Suprapubic skin (tissue), 4 donors: ENCODE data around the gene RAP1GDS1. TPM values are rescaled to one million over a fixed set of nuclear protein-coding genes. Genes with fewer than 3 reads are reported as not detected.

Experiments used
- DNase-seq, 2 donors: peaks; one replicate each; pipeline ENCODE4 v3.0.0-alpha.2; 2019; ENCODE audit warnings: low spot score in 2 of 2
- H3K27ac ChIP-seq: fragments of 200-600 bp; sonication (generic); one replicate; pipeline ENCODE4 v1.5.1; 2019
- H3K27me3 ChIP-seq: fragments of 200-600 bp; sonication (generic); one replicate; pipeline ENCODE4 v1.5.1; 2019
- H3K36me3 ChIP-seq: fragments of 200-600 bp; sonication (generic); one replicate; pipeline ENCODE4 v1.5.1; 2019
- H3K4me1 ChIP-seq: fragments of 200-600 bp; sonication (generic); one replicate; pipeline ENCODE4 v1.5.1; 2019
- H3K4me3 ChIP-seq: fragments of 200-600 bp; sonication (generic); one replicate; pipeline ENCODE4 v1.5.1; 2019; ENCODE audit warnings: mild to moderate bottlenecking
- H3K9me3 ChIP-seq: fragments of 200-600 bp; sonication (generic); one replicate; pipeline ENCODE4 v1.5.1; 2019
- EP300 ChIP-seq: sonication (generic); formaldehyde crosslinking; IDR thresholded peaks from one replicate; pipeline ENCODE4 v1.6.1; 2017; ENCODE audit warnings: antibody characterized with exemption
- POLR2A ChIP-seq, 2 donors: fragments of 450-650 bp; IDR thresholded peaks; one replicate each; pipeline ENCODE4 v1.6.1; 2017; ENCODE audit warnings: antibody characterized with exemption in 2 of 2, mild to moderate bottlenecking in 2 of 2, moderate library complexity in 2 of 2
- POLR2AphosphoS5 ChIP-seq, 3 donors: sonication (generic); formaldehyde crosslinking; IDR thresholded peaks; one replicate each; pipeline ENCODE4 v1.6.1; 2017; ENCODE audit warnings: antibody characterized with exemption in 3 of 3
- WGBS: methylation state at CpG from one replicate; pipeline ENCODE4 v1.1.5; 2018; 5-methylcytosine and 5-hydroxymethylcytosine counted together
- total RNA-seq, 4 donors: library from RNA; depleted of rRNA; stranded (reverse); fragments of >200 nt; gene quantifications; one replicate each; pipeline ENCODE4 v1.1.0, GENCODE V29; 2016
- TF ChIP-seq, protein P1 (sequence below), 2 donors: fragments of 200-600 bp in 1 of 2; fragments of 450-650 bp in 1 of 2; sonication (generic) in 1 of 2; IDR thresholded peaks; one replicate each; pipeline ENCODE4 v1.5.1; 2016 to 2019; ENCODE audit warnings: antibody characterized with exemption in 2 of 2, mild to moderate bottlenecking in 1 of 2, moderate library complexity in 1 of 2

Gene RAP1GDS1
- total RNA-seq, 4 donors from 2014 or later, result 17.8 to 28.6 (median 27.1) TPM

DNA sequence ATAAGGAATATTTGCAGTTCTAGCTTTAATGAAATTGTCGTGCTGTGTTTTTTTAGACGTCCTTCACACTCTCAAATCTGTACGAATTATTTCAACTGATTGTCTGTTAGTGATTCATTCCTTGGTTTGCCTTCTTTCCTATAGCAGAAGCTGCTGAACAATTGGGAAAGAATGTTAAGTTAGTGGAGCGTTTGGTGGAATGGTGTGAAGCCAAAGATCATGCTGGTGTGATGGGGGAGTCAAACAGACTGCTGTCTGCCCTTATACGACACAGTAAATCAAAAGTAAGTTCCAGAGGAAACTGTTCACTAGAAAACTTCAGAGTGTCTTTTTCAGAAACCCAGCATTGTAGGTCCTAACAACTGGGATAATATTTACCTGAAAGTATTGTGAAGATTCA, 159.9 kb downstream of the RAP1GDS1 start:
- no peak overlapping the region for H3K4me3 ChIP-seq
- no peak for DNase-seq
- H3K9me3 ChIP-seq, result no peaks in the 10 kb centered on the region
- no peaks in the 10 kb centered on the region for H3K4me1 ChIP-seq
- TF ChIP-seq, protein P1, sequence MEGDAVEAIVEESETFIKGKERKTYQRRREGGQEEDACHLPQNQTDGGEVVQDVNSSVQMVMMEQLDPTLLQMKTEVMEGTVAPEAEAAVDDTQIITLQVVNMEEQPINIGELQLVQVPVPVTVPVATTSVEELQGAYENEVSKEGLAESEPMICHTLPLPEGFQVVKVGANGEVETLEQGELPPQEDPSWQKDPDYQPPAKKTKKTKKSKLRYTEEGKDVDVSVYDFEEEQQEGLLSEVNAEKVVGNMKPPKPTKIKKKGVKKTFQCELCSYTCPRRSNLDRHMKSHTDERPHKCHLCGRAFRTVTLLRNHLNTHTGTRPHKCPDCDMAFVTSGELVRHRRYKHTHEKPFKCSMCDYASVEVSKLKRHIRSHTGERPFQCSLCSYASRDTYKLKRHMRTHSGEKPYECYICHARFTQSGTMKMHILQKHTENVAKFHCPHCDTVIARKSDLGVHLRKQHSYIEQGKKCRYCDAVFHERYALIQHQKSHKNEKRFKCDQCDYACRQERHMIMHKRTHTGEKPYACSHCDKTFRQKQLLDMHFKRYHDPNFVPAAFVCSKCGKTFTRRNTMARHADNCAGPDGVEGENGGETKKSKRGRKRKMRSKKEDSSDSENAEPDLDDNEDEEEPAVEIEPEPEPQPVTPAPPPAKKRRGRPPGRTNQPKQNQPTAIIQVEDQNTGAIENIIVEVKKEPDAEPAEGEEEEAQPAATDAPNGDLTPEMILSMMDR (IDR thresholded peaks at IDR 0.05), result no peak
- TF ChIP-seq POLR2A (IDR thresholded peaks at IDR 0.05), result no peak
- no peak for TF ChIP-seq POLR2AphosphoS5 (IDR thresholded peaks at IDR 0.05)
- no peak for TF ChIP-seq EP300
- no peak overlapping the region for H3K27ac ChIP-seq
- WGBS, result 96% methylated on average over 5 of the region's 5 CpGs
- no peaks in the 10 kb centered on the region for H3K27me3 ChIP-seq
- H3K36me3 ChIP-seq, result peaks cover 63% of the 10 kb centered on the region

DNA sequence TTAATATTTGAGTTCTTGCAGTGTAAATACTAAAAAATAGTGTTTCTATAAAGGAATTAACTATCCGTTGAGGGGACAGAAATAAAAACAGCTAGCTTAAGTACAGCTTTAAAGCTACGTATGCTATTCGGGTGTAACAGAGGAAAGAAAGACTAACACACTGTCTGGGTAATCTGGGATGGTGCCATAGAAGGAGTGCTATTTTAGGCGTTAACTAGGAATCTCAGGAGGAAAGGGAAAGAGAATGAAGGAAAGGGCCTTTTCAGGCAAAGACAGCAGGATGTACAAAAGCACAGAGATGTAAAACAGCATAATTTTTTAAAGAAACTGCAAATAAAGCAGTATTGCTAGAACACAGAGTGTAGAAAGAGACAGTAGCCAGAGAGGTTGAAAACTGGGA, 161.8 kb downstream of the RAP1GDS1 start:
- no peaks in the 10 kb centered on the region for H3K27me3 ChIP-seq
- no peak overlapping the region for H3K27ac ChIP-seq
- H3K4me3 ChIP-seq, result no peak overlapping the region
- H3K36me3 ChIP-seq, result peaks cover 59% of the 10 kb centered on the region
- H3K4me1 ChIP-seq, result no peaks in the 10 kb centered on the region
- no peak for TF ChIP-seq POLR2A (IDR thresholded peaks at IDR 0.05)
- no peak for TF ChIP-seq EP300
- no peak for TF ChIP-seq POLR2AphosphoS5 (IDR thresholded peaks at IDR 0.05)
- TF ChIP-seq, protein P1 (IDR thresholded peaks at IDR 0.05), result no peak
- no peak for DNase-seq
- WGBS, result 86% methylated on average over 4 of the region's 4 CpGs
- H3K9me3 ChIP-seq, result no peaks in the 10 kb centered on the region

DNA sequence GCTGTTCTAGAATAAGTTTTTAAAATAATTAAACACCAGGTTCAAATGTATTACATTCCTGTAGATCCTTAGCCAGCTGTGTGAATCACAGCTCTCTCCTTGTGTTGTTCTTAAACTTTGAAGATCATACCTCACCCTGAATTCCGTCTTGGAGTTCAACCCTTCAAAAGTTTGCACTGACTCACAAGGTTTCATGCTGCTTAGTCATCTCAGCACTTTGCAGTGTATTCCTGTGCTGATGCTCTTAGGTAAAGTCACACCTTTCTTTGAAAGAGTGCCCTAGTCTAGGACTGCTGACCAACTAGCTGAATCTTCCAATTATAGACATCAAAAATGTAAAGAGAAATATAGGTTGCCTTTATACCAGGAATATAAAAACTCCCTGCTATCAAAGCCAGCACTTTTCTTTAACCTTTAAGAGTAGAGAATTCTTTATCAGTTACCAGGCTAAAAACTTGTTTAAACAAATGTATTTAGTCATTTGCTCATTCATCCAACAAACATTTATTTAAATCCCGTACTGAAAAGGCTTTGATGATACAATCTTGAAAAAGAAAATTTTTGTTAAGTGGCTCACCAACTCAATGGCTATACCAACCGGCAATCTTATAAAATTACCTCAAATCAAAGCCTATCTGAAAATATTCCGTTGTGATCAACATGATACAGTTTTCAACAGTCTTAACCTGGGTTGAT, 169.7 kb downstream of the RAP1GDS1 start:
- no peak overlapping the region for H3K27ac ChIP-seq
- DNase-seq, result no peak
- TF ChIP-seq EP300, result no peak
- TF ChIP-seq POLR2A (IDR thresholded peaks at IDR 0.05), result no peak
- TF ChIP-seq, protein P1 (IDR thresholded peaks at IDR 0.05), result no peak
- no peak for TF ChIP-seq POLR2AphosphoS5 (IDR thresholded peaks at IDR 0.05)

DNA sequence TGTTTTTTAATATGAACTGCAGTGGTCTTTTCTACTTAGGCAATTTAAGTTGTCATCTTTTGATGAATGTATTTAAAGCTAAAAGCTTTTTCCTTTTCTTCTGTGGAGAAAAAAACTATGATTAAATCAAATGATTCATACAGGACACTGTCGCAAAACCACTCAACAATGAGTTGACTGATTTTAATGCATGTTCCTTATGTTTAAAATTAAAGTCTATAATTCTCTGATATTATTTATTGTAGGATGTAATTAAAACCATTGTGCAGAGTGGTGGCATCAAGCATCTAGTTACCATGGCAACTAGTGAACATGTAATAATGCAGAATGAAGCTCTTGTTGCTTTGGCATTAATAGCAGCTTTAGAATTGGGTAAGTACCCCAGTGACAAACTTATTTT, 172.5 kb downstream of the RAP1GDS1 start:
- Histone ChIP-seq H3K27ac (no peak overlapping the region), H3K9me3 (no peaks in the 10 kb centered on the region), H3K36me3 (peaks cover 37% of the 10 kb centered on the region), H3K4me3 (no peak overlapping the region), H3K27me3 (no peaks in the 10 kb centered on the region), H3K4me1 (no peaks in the 10 kb centered on the region)
- 84% methylated on average over 1 of the region's 1 CpG for WGBS
- no peak for DNase-seq
- TF ChIP-seq EP300 (no peak), POLR2AphosphoS5 (IDR thresholded peaks at IDR 0.05) (no peak)
- TF ChIP-seq, protein P1 (IDR thresholded peaks at IDR 0.05), result no peak

More for the DNA sequence above, 169.7 kb downstream of the RAP1GDS1 start:
- peaks cover 18% of the 10 kb centered on the region for H3K36me3 ChIP-seq
- 69% methylated on average over 4 of the region's 4 CpGs for WGBS
- H3K9me3 ChIP-seq, result no peaks in the 10 kb centered on the region
- no peaks in the 10 kb centered on the region for H3K27me3 ChIP-seq
- no peak overlapping the region for H3K4me3 ChIP-seq
- H3K4me1 ChIP-seq, result no peaks in the 10 kb centered on the region

DNA sequence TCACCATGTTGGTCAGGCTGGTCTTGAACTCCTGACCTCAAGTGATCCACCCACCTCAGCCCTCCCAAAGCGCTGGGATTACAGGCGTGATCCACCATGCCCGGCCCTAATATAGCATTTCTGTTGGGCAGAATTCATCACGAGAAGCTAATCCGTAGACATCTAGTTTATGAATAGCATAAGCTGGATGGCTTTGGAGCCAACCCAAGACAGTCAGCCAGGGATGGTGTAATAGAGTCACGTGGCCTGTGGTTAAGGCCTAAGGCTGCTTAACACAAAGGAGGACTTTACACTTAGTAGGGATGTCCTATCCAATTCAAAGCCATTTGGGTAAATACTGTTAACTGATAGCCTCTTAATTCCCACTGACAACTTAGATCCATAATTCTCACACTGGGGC, 173.6 kb downstream of the RAP1GDS1 start:
- Histone ChIP-seq H3K36me3 (peaks cover 41% of the 10 kb centered on the region), H3K27ac (no peak overlapping the region), H3K4me3 (no peak overlapping the region), H3K4me1 (no peaks in the 10 kb centered on the region), H3K27me3 (no peaks in the 10 kb centered on the region), H3K9me3 (no peaks in the 10 kb centered on the region)
- no peak for TF ChIP-seq POLR2A (IDR thresholded peaks at IDR 0.05)
- TF ChIP-seq EP300, result no peak
- no peak for TF ChIP-seq POLR2AphosphoS5 (IDR thresholded peaks at IDR 0.05)
- 85% methylated on average over 6 of the region's 6 CpGs for WGBS
- DNase-seq, result no peak

DNA sequence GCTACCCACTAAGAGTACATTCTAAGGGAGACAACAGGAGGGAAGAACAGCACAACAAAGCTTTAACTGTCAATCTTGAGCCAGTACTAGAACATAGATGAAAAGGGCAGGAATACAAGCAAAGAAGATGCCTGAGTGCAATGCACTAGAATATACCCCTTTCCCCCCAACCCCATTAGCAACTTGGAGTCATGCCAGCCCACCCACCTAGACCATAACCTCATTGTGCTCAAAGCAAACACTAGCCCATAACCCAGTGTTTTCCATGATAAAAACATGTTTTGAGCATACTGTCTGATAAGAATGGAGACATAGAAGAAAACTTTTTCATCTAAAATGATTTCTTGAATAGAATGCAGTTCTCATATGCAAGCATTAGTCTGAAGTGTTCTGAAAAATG, 183.2 kb downstream of the RAP1GDS1 start:
- no peak for DNase-seq
- Histone ChIP-seq H3K9me3 (no peaks in the 10 kb centered on the region), H3K36me3 (peaks cover 36% of the 10 kb centered on the region), H3K4me3 (no peak overlapping the region), H3K4me1 (peaks cover 8% of the 10 kb centered on the region), H3K27ac (no peak overlapping the region), H3K27me3 (no peaks in the 10 kb centered on the region)
- no peak for TF ChIP-seq EP300
- TF ChIP-seq, protein P1 (IDR thresholded peaks at IDR 0.05), result no peak
- no peak for TF ChIP-seq POLR2AphosphoS5 (IDR thresholded peaks at IDR 0.05)
- TF ChIP-seq POLR2A (IDR thresholded peaks at IDR 0.05), result no peak
